OCI-LY3 (cell line): Measurements from ENCODE around the gene ITGBL1.

Experiments
- H2AFZ ChIP-seq: fragments of 200-600, 300-600 bp; shearing (Covaris generic); 2 replicates; pipeline ENCODE4 v1.6.0; 2014; ENCODE audit warnings: antibody characterized with exemption, low read depth, low read length
- H3K27ac ChIP-seq: fragments of 200-600, 300-600 bp; sonication (generic); 2 replicates; pipeline ENCODE4 v1.5.1; 2014; ENCODE audit warnings: mild to moderate bottlenecking, low read length, moderate library complexity, mixed read lengths
- H3K27me3 ChIP-seq: fragments of 200-600, 300-600 bp; sonication (generic); 2 replicates; pipeline ENCODE4 v1.6.1; 2014; ENCODE audit warnings: low read depth, low read length, mixed read lengths
- H3K36me3 ChIP-seq: fragments of 200-600, 300-600 bp; sonication (generic); replicated peaks from 2 replicates; pipeline ENCODE3; 2014; ENCODE audit warnings: low read depth, low read length, mixed read lengths
- H3K4me1 ChIP-seq: fragments of 300-600, 200-600 bp; sonication (generic); 2 replicates; pipeline ENCODE4 v1.6.1; 2014; ENCODE audit warnings: low read length, mixed read lengths
- H3K4me2 ChIP-seq: fragments of 200-600, 300-600 bp; sonication (generic); 2 replicates; pipeline ENCODE4 v1.6.1; 2014; ENCODE audit warnings: low read length, mixed read lengths
- H3K4me3 ChIP-seq: fragments of 300-600, 200-600 bp; sonication (generic); 2 replicates; pipeline ENCODE4 v1.5.1; 2014; ENCODE audit warnings: antibody characterized with exemption, mild to moderate bottlenecking, low read length, moderate library complexity
- H3K79me2 ChIP-seq: fragments of 300-600, 200-600 bp; shearing (Covaris generic); 2 replicates; pipeline ENCODE4 v1.6.1; 2014; ENCODE audit warnings: mild to moderate bottlenecking, low read length, mixed read lengths
- H3K9ac ChIP-seq: fragments of 300-600, 200-600 bp; shearing (Covaris generic); 2 replicates; pipeline ENCODE4 v1.6.0; 2014; ENCODE audit warnings: mild to moderate bottlenecking, low read length, moderate library complexity
- H3K9me3 ChIP-seq: fragments of 200-600, 300-600 bp; shearing (Covaris generic); 2 replicates; pipeline ENCODE4 v1.6.1; 2014; ENCODE audit warnings: low read length, mixed read lengths; ENCODE audit not compliant: insufficient read depth
- H4K20me1 ChIP-seq: fragments of 200-600, 300-600 bp; sonication (generic); 2 replicates; pipeline ENCODE4 v1.6.1; 2016; ENCODE audit warnings: low read length, mixed read lengths; ENCODE audit not compliant: insufficient read depth
- CTCF ChIP-seq: fragments of 200-600, 300-600 bp; sonication (generic); IDR thresholded peaks from 2 replicates; pipeline ENCODE4 v1.5.1; 2014; ENCODE audit warnings: antibody characterized with exemption, low read length, low read depth
- EZH2phosphoT487 ChIP-seq: fragments of 200-600 bp; shearing (Covaris generic); IDR thresholded peaks from 2 replicates; pipeline ENCODE4 v1.6.1; 2018; ENCODE audit warnings: antibody characterized with exemption, mixed run types, low read depth

ITGBL1 gene

GRCh38 chr13:101711307-101712025 lies 259.0 kb downstream of the ITGBL1 start:
- H3K27me3 ChIP-seq, result no peaks in the 10 kb centered on the region
- H3K4me3 ChIP-seq, result no peak overlapping the region
- no peaks in the 10 kb centered on the region for H3K9me3 ChIP-seq
- H3K4me2 ChIP-seq, result no peak overlapping the region
- no peak for TF ChIP-seq EZH2phosphoT487
- TF ChIP-seq CTCF, result no peak
- H3K4me1 ChIP-seq, result no peaks in the 10 kb centered on the region
- no peak overlapping the region for H2AFZ ChIP-seq
- no peaks in the 10 kb centered on the region for H3K36me3 ChIP-seq
- H3K9ac ChIP-seq, result no peak overlapping the region
- no peak overlapping the region for H3K27ac ChIP-seq
- no peaks in the 10 kb centered on the region for H4K20me1 ChIP-seq
- H3K79me2 ChIP-seq, result no peaks in the 10 kb centered on the region

- H3K4me2 ChIP-seq, result no peak overlapping the region
- H3K4me3 ChIP-seq, result no peak overlapping the region
- H3K4me1 ChIP-seq, result no peaks in the 10 kb centered on the region
- no peak overlapping the region for H3K27ac ChIP-seq
- no peaks in the 10 kb centered on the region for H3K79me2 ChIP-seq
- H3K27me3 ChIP-seq, result no peaks in the 10 kb centered on the region
- TF ChIP-seq CTCF (no peak), EZH2phosphoT487 (no peak)
- H3K9me3 ChIP-seq, result no peaks in the 10 kb centered on the region
- no peaks in the 10 kb centered on the region for H4K20me1 ChIP-seq
- H3K36me3 ChIP-seq, result no peaks in the 10 kb centered on the region
- H3K9ac ChIP-seq, result no peak overlapping the region
- no peak overlapping the region for H2AFZ ChIP-seq
These were observed 259.5 kb downstream of the ITGBL1 start for GRCh38 chr13:101712026-101712348.

GRCh38 chr13:101714195-101714594 lies 261.7 kb downstream of the ITGBL1 start:
- H3K9ac ChIP-seq, result no peak overlapping the region

GRCh38 chr13:101717353-101717752 lies 264.9 kb downstream of the ITGBL1 start:
- no peaks in the 10 kb centered on the region for H3K36me3 ChIP-seq
- no peaks in the 10 kb centered on the region for H4K20me1 ChIP-seq
- TF ChIP-seq EZH2phosphoT487 (no peak), CTCF (no peak)
- H3K9me3 ChIP-seq, result no peaks in the 10 kb centered on the region
- H3K4me2 ChIP-seq, result no peak overlapping the region
- H3K79me2 ChIP-seq, result no peaks in the 10 kb centered on the region
- H3K4me1 ChIP-seq, result no peaks in the 10 kb centered on the region
- no peak overlapping the region for H3K4me3 ChIP-seq
- H3K27me3 ChIP-seq, result no peaks in the 10 kb centered on the region
- no peak overlapping the region for H2AFZ ChIP-seq
- H3K9ac ChIP-seq, result no peak overlapping the region
- H3K27ac ChIP-seq, result no peak overlapping the region

More at GRCh38 chr13:101714195-101714594, 261.7 kb downstream of the ITGBL1 start:
- Histone ChIP-seq H3K36me3 (no peaks in the 10 kb centered on the region), H3K4me1 (no peaks in the 10 kb centered on the region), H2AFZ (no peak overlapping the region), H3K79me2 (no peaks in the 10 kb centered on the region), H3K27ac (no peak overlapping the region), H3K4me2 (no peak overlapping the region), H3K9me3 (no peaks in the 10 kb centered on the region), H4K20me1 (no peaks in the 10 kb centered on the region), H3K27me3 (no peaks in the 10 kb centered on the region), H3K4me3 (no peak overlapping the region)
- no peak for TF ChIP-seq CTCF
- no peak for TF ChIP-seq EZH2phosphoT487
